Natural killer cell (primary cell): Measurements from ENCODE around the gene ANKRD29. TPM values are rescaled to one million over a fixed set of nuclear protein-coding genes. Genes with fewer than 3 reads are reported as not detected.
A peak's percentile ranks its signal among the peaks of the same experiment; 100 is the strongest.
"Not testable (repeated sequence)": the region's sequence is repeated elsewhere in the genome, so short reads cannot be mapped to it uniquely, and the experiment has no call there.

Experiments
- ATAC-seq, 3 donors: fragments of 150-1000 bp in 2 of 3; fragments of 200-7000 bp in 1 of 3; cut with Tn5 transposase; 1 replicate in 1 of 3; 2 replicates in 2 of 3; pipeline ENCODE4 v1.10.0; 2021; ENCODE audit warnings: mild to moderate bottlenecking in 2 of 3, moderate library complexity in 2 of 3
- DNase-seq, 2 donors: peaks; one replicate each; pipeline versions ENCODE4 v3.0.0 to v3.0.0-alpha.2; 2013 to 2021; ENCODE audit warnings: mixed read lengths in 1 of 2
- H3K27ac ChIP-seq: one replicate; pipeline ENCODE4 v1.5.1; 2013; ENCODE audit warnings: mild to moderate bottlenecking, low read length
- H3K27me3 ChIP-seq: one replicate; pipeline ENCODE4 v1.6.1; 2013; ENCODE audit warnings: low read length; ENCODE audit not compliant: control insufficient read depth, insufficient read depth
- H3K36me3 ChIP-seq: one replicate; pipeline ENCODE4 v1.6.1; 2013; ENCODE audit warnings: low read length; ENCODE audit not compliant: control insufficient read depth, insufficient read depth
- H3K4me1 ChIP-seq: one replicate; pipeline ENCODE4 v1.6.1; 2013; ENCODE audit warnings: low read length; ENCODE audit not compliant: control insufficient read depth, insufficient read depth
- H3K4me3 ChIP-seq: one replicate; pipeline ENCODE4 v1.5.1; 2013; ENCODE audit warnings: low read length
- H3K9me3 ChIP-seq: one replicate; pipeline ENCODE4 v1.6.1; 2013; ENCODE audit warnings: low read length; ENCODE audit not compliant: control insufficient read depth, insufficient read depth
- H3K27ac Mint-ChIP-seq, 2 donors: one replicate each; pipeline ENCODE4 v1.8.0; 2022; ENCODE audit warnings: mild to moderate bottlenecking in 2 of 2, mixed read lengths in 2 of 2, moderate library complexity in 1 of 2
- H3K27me3 Mint-ChIP-seq, 2 donors: one replicate each; pipeline ENCODE4 v1.8.0; 2022; ENCODE audit warnings: low read depth in 2 of 2, mixed read lengths in 2 of 2
- H3K36me3 Mint-ChIP-seq: one replicate; pipeline ENCODE4 v1.8.0; 2022; ENCODE audit warnings: mixed read lengths
- H3K4me1 Mint-ChIP-seq, 2 donors: one replicate each; pipeline ENCODE4 v1.8.0; 2022; ENCODE audit warnings: mixed read lengths in 2 of 2
- H3K4me3 Mint-ChIP-seq: one replicate; pipeline ENCODE4 v1.8.0; 2022; ENCODE audit warnings: mild to moderate bottlenecking, moderate library complexity, mixed read lengths
- H3K9me3 Mint-ChIP-seq, 2 donors: one replicate each; pipeline ENCODE4 v1.8.0; 2022; ENCODE audit warnings: mixed read lengths in 2 of 2
- WGBS: methylation state at CpG from one replicate; pipeline ENCODE4 v1.1.7; 2013; ENCODE audit warnings: missing lambda C conversion rate; ENCODE audit not compliant: insufficient coverage; 5-methylcytosine and 5-hydroxymethylcytosine counted together
- intact Hi-C: fragments of 100-400 bp; cut with micrococcal nuclease; formaldehyde crosslinking; loops from one replicate; pipeline ENCODE4 v1.14.2; 2022
- total RNA-seq, 4 donors: library from RNA; stranded (reverse); fragments of 120-200 nt in 1 of 4; gene quantifications; one replicate each; pipeline versions ENCODE4 v1.2.3 to v1.2.4, GENCODE V29; 2013 to 2022
- TF ChIP-seq, protein P1 (sequence below): fragments of 200-600 bp; IDR thresholded peaks from one replicate; pipeline ENCODE4 v1.8.0; 2022; ENCODE audit warnings: antibody characterized with exemption

ANKRD29 gene
- total RNA-seq, 3 donors from 2014 or later (not counting 1 experiment from before 2014, with no cell fraction given), result 0.35 to 0.45 TPM; not detected in 1

GRCh38 chr18:23560186-23560585 lies 102.5 kb downstream of the ANKRD29 start:
- intact Hi-C loops, result loop anchor here (10.0 kb wide), 1 partner anchor 325 kb away; no protein-coding TSS in a partner anchor
- H3K4me3 Mint-ChIP-seq, result no peak overlapping the region
- peak overlapping the region in 1 of 2 donors; percentile 53 for H3K27ac Mint-ChIP-seq
- peaks cover 14% of the 10 kb centered on the region for H3K4me1 ChIP-seq
- peaks cover 20 to 33% of the 10 kb centered on the region in 2 donors for H3K4me1 Mint-ChIP-seq
- ATAC-seq (no peak), DNase-seq (no peak)
- H3K9me3 Mint-ChIP-seq, result no peaks in the 10 kb centered on the region
- TF ChIP-seq, protein P1, sequence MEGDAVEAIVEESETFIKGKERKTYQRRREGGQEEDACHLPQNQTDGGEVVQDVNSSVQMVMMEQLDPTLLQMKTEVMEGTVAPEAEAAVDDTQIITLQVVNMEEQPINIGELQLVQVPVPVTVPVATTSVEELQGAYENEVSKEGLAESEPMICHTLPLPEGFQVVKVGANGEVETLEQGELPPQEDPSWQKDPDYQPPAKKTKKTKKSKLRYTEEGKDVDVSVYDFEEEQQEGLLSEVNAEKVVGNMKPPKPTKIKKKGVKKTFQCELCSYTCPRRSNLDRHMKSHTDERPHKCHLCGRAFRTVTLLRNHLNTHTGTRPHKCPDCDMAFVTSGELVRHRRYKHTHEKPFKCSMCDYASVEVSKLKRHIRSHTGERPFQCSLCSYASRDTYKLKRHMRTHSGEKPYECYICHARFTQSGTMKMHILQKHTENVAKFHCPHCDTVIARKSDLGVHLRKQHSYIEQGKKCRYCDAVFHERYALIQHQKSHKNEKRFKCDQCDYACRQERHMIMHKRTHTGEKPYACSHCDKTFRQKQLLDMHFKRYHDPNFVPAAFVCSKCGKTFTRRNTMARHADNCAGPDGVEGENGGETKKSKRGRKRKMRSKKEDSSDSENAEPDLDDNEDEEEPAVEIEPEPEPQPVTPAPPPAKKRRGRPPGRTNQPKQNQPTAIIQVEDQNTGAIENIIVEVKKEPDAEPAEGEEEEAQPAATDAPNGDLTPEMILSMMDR, result no peak
- 100% methylated on average over 4 of the region's 4 CpGs for WGBS
- H3K27ac ChIP-seq, result no peak overlapping the region
- no peaks in the 10 kb centered on the region for H3K27me3 ChIP-seq
- no peaks in the 10 kb centered on the region for H3K27me3 Mint-ChIP-seq
- no peak overlapping the region for H3K4me3 ChIP-seq
- H3K36me3 ChIP-seq, result peaks cover 62% of the 10 kb centered on the region
- no peaks in the 10 kb centered on the region for H3K9me3 ChIP-seq
- H3K36me3 Mint-ChIP-seq, result peaks cover 26% of the 10 kb centered on the region

- intact Hi-C loops, H3K4me1 ChIP-seq, H3K27me3 Mint-ChIP-seq, H3K27me3 ChIP-seq, H3K4me3 ChIP-seq, H3K9me3 Mint-ChIP-seq, H3K9me3 ChIP-seq, H3K4me3 Mint-ChIP-seq, ATAC-seq, DNase-seq, H3K27ac ChIP-seq: not testable (repeated sequence)
- Mint-ChIP-seq H3K36me3 (peaks cover 28% of the 10 kb centered on the region), H3K27ac (peak overlapping the region; percentile 28 to 54), H3K4me1 (peaks cover 17 to 21% of the 10 kb centered on the region in 2 donors)
- H3K36me3 ChIP-seq, result peaks cover 74% of the 10 kb centered on the region
- WGBS, result 93% methylated on average over 7 of the region's 8 CpGs
Observed at GRCh38 chr18:23557511-23557910, 105.2 kb downstream of the ANKRD29 start.

DNA sequence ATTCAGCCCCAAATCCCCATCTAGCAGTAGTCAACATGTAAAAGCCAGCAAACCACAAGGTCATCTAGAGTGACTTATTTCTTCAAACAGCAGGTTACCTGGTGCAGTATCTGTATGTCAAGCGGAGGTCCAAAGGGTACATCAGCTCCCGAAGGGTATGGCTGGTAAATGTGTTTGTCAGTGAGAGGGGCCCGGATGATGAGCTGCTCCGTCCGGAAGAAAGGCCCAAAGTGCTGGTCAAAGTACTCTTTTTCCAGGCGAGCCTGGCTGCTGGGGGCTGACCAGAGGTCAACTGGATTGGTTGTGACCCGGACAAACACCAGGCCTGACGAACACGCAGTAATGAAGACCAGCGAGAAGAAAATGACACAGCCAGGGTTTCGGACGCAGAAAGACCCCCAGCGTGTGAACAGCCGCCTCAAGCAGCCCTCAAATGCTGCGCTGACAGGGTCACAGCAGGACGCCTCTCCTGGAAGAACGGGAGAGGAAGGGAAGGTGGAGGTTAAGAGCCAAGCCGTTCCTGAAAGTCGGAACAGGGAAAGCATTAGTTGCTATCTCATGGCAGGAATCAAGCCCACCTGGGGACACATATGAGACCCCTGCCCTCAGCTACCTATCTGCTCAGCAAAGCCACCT lies 106.4 kb downstream of the ANKRD29 start:
- Mint-ChIP-seq H3K27ac (peak overlapping the region; percentile 30 to 54), H3K4me1 (peaks cover 22% of the 10 kb centered on the region in 2 donors), H3K36me3 (peaks cover 41% of the 10 kb centered on the region), H3K27me3 (no peaks in the 10 kb centered on the region), H3K4me3 (no peak overlapping the region), H3K9me3 (no peaks in the 10 kb centered on the region)
- H3K27me3 ChIP-seq, result no peaks in the 10 kb centered on the region
- no peaks in the 10 kb centered on the region for H3K9me3 ChIP-seq
- ATAC-seq (no peak), DNase-seq (no peak)
- peaks cover 3% of the 10 kb centered on the region for H3K4me1 ChIP-seq
- H3K4me3 ChIP-seq, result no peak overlapping the region
- TF ChIP-seq, protein P1, result no peak
- intact Hi-C loops, result no loop called here
- no peak overlapping the region for H3K27ac ChIP-seq
- 98% methylated on average over 19 of the region's 19 CpGs for WGBS
- peaks cover 78% of the 10 kb centered on the region for H3K36me3 ChIP-seq

DNA sequence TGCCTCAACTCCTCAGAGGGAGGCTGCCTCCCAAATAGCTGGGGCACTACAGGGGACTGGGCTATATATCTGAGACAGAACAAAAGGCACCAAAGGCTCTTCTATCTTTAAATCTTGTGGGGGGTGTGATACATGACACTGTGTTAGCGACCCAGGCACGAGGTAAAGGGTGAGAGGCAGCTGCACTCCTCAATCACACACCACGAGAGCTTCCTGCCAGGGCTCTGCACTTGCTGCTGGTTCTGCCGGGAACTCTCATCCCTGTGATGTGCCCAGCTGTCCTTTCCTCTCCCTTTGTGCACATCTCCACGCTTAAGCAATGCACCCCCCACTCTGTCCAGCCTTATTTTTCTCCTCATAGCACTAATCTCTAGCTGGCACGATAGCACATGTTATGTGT lies 108.8 kb downstream of the ANKRD29 start:
- Mint-ChIP-seq H3K27me3 (no peaks in the 10 kb centered on the region), H3K9me3 (no peaks in the 10 kb centered on the region), H3K4me1 (peaks cover 22 to 26% of the 10 kb centered on the region in 2 donors), H3K4me3 (no peak overlapping the region), H3K27ac (peak overlapping the region; percentile 46 to 64), H3K36me3 (peaks cover 45% of the 10 kb centered on the region)
- WGBS, result 70% methylated on average over 6 of the region's 6 CpGs
- Histone ChIP-seq H3K9me3 (no peaks in the 10 kb centered on the region), H3K36me3 (peaks cover 80% of the 10 kb centered on the region), H3K4me3 (no peak overlapping the region), H3K27ac (no peak overlapping the region), H3K27me3 (no peaks in the 10 kb centered on the region), H3K4me1 (peaks cover 3% of the 10 kb centered on the region)
- TF ChIP-seq, protein P1, result no peak
- peak; percentile 36 to 57 (median 46) for ATAC-seq
- intact Hi-C loops, result no loop called here
- no peak for DNase-seq
